GM21723 (cell line): ENCODE data around the gene SCD5.

ENCODE experiments used
- ATAC-seq: cut with Tn5 transposase; IDR thresholded peaks from one replicate; pipeline ENCODE4 v1.9.1; 2021; ENCODE audit warnings: mild to moderate bottlenecking, moderate library complexity; ENCODE audit not compliant: unreplicated experiment

Gene SCD5

DNA sequence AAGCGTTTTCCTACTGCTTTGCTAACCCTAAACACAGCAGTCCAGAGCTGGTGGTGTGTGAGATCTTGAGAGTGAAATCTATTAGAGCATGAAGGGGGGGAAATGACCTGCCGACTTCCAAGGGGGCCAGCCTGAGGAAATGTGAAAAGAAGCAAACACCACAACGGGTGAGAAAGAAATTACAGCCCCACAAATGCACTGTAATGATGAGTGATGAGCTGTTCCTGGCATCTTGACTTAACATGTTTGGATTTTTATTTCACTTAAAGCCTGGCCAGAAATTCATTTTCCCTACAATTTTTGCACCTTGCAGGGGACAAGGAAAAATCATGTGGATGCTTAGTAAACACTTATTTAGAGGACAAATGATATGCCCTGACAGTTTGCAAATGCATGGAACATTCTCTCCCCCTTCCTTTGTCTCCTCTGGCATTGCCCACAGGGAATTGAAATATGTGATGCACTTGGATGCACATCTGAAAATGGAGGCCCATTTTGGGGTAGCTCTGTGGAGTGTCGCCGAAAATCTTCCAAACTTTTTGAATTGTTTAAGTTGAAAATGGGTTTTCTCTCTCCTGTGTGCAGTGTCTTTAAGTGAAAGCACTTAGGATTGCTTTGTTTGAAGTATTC is 152.5 kb downstream of the SCD5 start:
- ATAC-seq, result no peak

DNA sequence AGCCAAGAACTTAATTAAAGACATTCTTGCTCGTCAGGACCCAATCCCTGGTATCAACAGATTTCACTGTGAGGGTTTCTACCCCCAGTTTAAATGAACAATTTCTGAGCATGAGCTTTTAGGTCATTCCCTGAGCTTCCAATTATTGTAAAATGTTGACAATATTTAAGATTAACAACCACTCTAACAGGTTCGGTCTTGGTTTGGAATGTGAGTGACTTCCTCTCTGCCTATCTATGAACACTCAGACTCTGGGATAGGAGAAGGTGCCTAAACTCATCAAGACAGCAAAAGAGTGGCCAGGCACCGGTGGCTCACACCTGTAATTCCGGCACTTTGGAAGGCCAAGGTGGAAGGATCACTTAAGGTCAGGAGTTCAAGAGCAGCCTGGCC is 153.9 kb downstream of the SCD5 start:
- no peak for ATAC-seq

DNA sequence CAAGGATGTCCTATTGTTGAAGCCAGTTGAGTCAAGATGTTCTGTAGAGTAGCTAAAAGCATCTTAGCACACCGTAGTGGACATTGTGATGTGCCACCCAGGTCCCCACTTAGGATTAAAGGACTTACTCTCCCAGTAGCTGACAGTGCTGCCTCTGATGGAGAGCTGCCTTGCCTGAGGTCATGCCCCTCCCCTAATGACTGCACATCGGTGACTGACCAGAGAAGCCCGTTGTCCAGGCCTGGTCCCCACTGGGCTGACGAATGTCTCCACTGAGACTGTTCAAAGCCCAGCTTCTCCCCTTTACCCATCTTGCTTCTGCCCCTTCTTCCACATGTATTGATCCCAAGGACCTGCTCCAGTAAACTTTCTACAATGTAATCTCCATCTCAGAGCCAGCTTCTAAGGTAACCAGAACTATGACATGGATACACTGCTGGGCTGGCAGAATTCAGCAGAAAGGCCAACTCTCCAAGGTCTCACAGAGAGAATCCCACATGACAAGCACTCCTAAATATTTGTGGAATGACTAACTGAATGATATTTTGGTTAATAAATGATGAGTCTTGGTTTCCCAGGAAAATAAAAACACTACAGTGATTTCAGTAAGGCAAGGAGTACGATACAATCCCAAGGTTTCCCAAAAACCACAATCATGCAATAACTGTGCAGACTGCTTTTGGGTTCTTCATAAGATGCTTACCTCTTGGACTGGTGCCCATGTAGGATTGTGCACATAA is 154.4 kb downstream of the SCD5 start:
- no peak for ATAC-seq

DNA sequence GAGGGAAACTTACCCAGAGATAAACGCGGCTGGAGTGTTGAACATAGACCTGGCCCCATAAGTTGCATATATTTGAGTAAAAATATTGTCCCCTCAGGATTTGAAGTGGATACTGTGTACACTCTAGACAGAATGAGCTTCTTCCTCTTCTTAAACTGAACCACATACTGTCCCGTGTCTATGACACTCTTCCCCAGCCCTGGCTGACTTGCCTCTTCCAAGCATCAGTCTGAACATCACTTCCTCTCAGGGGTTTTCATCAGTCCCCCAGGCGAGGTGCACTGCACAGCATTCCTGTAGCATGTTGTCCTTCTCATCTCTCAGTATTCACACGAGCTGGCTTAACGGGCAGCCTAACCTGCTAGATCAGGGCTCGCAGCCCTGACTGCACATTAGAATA is 156.3 kb downstream of the SCD5 start:
- no peak for ATAC-seq

DNA sequence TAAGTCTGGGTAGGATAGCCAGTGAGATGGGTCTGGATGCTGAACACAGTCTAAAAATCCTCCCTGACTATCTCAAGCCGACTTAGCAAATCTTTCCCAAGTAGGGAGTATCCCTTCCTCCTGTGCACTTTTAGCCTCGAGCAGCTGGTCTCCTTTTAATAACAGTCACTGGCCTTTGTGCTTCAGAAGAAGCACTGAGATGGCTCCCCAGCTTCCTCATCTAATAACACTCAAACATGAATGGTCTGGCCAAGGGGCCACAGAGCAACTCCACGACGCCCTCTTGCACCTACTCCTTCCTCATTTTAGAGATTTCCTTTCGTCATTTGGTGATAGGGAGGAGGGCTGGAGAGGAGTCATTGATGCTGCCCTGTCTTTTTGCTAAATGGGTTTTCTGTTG is 158.1 kb downstream of the SCD5 start:
- no peak for ATAC-seq

DNA sequence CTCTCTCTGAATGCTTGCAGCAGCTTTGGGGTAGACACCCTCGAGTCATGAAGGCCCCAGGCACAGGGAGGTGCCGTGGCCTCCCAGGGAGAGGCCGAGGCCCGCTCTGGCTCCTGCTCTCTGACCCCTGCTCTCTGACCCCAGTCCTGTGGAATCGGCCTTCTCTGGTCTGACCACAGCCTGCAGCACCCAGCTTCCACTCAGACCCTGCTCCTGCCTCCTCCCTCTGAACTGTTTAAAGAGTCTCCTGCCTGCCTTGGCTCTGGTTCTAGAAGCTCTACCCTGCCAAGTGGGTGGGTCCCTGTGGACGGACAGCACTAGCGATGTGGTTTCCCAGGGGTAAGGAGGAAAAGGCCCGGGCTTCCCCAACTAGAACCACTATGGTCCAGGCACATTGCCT is 158.6 kb downstream of the SCD5 start:
- ATAC-seq, result no peak

DNA sequence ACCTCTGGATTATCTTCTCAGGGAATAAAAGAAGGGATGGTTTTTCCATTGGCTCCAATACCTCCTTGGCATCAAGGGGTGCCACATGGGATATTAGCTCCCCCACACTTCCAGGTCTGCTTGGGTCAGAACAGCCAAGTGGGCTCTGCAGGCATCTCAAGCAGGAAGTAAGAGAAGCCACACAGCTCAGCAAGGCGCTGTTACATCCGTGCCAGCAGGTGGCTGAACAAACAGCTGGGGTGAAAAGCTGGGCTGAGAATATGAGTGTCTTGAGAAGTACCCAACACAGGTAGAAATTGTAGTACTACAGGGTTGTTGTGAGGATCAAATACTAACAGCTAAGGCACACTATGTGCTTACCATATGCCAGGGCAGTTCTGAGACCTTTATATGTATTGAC is 160.1 kb downstream of the SCD5 start:
- ATAC-seq, result no peak

DNA sequence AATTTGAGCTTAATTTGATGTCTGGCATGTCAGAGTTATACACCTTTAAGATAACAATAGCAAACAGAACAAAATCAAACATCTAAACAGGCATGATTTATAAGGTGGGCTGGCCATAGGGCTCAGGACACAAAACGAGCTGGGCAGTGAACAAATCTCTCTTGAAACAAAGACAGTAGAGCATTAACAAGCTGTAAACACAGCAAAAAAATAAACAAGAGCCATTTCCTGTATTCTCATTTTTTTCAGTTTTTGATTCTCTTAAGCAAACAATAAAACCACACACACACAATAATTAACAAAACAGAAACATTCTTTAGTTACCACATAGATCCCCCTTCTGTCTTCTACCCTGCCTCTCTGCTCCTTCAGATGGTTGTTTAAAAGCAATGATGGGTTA is 168.5 kb downstream of the SCD5 start:
- ATAC-seq, result no peak

DNA sequence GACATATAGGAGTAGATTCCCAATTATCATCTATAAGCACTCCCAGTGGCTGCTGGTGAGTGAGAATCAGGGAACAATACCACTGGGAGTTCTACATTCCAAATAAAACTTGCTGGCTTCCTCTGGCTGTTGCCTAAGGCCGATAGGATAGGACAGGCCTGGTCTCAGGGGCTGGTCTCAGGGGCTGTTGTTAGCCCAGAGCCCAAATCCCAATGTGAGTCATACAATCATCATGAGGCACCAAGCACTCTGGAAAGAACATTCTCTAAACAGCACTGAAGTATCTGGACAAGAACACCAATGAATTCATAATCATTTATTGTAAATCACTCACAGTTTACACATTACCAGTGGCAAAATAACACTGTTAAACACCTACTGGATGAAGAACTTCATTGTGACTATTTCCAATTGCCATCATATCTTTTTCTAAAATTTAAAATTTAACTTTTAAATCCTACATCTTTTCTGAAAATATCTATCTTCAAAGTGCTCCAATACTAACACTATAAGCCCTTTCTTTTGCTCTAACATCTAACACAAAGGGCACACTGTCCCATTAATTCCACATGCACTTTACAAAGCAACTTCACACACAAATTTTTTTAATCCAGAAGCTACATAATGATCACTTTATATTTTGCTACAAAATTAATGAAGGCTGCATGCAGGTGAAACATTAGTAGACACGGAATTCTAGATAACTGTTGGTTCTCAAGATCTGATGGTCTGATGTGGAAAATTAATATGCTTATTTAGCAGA is 169.2 kb downstream of the SCD5 start:
- ATAC-seq, result no peak

DNA sequence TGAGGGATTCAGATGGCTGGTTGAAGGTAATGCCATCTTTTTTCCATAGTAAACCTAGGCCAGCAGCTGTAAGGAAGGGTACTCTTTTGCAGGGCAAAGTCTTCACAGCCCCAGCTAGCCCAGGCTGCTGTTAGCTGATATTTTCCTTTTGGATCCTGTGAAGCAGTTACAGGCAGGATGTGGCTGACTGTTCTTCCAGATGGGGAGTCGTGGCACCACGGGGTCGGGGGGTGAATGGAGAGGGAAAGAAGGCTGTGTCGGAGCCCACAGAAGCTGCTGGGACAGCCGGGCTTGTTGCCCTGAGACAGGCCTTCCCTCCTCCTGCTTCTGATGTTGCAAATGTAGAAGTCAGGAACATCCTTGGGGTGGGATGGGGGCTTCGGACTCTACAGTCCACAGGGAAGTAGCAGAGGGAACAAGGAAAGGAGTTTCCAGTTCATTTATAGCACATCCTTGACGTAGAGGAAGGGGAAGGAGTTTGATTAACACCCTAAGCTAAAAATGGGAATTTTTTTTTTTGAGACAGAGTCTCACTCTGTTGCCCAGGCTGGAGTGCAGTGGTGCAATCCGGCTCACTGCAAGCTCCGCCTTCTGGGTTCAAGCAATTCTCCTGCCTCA is 172.2 kb downstream of the SCD5 start:
- ATAC-seq, result no peak

DNA sequence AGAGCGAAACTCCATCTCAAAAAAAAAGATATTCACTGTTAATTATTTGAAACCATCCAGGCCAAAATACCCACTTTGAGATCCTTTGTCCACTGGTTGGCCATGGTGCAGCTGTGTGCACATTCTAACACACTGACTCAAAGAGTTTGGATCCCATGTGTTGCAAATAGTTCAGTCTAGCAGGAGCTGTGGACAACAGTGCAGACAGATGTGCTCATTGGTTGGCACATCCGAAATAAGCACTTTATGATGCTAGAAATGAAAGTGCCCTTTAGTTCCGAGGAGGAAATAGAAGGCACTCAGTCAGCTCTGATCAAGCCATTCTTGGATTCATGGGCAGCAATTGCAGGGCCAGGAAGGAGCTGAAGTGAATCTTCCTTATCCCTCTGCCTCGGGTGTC is 173.8 kb downstream of the SCD5 start:
- ATAC-seq, result no peak

DNA sequence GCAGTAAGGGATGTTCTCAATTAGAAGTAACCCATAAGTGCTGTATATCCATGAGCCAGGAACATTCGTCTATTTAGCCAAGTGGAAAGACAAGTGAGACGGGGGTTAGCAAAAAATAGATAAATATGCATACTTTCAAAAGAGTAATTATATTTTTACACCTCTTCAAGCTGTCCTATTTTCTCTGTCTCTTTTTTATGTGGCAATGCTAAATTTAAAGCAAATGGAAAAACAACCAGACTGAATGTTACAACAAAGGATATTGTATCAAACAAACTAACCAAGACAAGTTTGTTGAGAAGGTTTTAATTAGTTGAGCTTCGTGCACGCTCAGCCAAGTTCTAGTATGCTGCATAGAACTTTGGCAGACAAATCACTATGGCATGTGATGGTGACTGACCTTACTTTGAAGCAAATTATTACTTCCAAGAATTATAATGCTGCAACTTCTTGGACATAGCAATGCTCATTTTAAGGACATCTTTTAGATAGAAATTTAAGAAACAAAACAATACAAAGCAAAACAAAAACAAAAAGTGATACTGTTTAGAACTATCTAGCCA is 175.4 kb downstream of the SCD5 start:
- ATAC-seq, result no peak

DNA sequence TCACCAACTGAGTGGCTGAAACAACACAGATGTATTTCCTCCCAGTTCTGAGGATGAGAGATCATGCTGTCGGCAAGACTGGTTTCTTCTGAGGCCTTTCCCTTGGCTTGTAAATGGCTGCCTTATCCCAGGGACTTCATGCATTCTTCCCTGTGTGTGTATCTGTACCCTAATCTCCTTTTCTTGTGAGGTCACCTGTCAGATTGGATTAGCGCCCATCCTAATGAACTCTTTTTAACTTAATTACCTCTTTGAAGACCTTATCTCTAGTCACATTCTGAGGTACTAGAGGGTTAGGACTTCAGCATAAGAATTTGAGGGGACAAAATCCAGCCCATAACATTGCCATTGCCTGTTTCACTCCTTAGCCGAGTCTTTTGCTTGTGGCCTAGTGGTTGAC is 177.3 kb downstream of the SCD5 start:
- ATAC-seq, result no peak

DNA sequence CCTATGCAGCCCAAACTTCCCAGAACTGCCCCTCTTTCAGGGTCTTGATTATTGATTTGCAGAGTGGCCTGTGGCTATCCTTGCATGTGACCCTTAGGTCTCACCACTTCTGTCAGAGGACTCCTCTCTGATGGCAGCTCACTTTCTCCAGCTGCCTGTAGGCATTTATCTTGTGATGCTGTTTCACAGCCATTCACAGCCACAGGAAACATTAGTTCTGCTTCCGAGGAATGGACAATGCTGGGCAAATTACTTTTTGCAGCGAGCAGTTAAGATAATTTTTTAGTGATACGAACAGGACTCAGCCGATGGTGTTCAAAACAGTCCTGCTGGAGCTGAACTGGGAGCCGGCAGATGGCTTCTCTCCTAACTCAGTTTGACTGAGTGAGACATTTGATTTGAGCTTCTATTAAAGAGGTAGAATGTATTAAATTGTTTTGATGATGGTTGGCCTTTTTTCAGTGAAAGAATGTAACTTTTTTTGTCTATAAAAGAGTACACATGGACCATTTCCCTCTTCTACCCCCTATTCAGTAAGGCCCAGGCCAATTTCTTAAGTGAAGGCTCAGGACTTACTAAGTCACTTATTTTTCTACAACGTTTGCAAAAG is 178.4 kb downstream of the SCD5 start:
- no peak for ATAC-seq

DNA sequence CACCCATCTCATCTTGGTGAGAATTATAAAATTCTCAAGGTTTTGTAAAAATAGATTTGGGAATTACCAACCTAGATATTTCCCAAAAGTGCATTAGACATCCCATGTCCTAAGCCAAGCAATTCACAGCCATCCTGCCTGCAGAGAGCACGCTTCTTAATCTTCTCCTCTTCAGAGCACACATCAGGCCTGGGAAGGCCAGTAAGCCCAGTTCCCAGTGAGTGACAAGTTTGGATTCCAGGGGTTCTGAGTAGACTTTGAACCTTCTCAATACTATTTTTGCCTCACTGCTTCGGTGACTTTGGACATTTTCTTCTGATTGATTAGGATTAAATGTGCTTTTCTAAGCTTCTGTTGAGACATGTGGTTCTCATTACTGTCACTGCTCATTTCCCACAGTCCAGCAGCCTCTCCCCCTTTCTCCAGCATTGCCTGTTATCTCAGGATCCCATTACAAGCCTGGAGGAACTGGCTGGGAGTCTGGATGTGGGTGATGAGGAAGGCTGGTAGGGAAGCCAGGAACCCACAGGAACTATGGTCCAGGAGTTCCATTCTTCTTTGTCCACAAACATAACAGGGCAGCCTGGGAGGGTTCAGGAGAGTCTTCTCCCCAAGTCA is 180.4 kb downstream of the SCD5 start:
- no peak for ATAC-seq

DNA sequence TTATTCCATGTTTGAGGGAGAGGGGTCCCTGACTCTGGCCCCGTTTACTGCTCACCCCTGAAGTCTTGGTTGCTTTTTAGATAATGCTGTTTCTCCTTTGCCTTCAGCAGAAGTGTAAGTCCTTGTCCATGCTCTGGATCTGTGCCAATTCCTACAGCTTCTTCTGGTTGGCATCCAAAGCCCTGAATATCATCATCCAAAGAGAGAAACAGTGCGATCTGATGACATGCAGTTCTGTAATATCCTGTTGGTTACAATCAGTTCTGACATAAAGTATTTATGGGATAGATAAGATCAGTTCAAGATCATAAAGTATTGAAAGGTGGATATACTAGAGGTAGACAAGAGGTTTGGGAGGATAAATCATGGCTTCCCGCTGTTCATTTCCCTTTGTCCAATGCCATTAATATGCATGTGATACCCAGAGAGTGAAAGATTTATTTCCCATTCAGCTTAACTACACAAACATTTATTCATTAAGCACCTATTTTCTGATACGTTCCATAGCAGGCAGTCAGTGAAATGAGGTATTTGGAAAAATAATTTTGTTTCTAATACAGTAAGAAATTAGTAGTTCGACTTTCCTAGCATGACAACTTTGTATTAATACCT is 183.7 kb downstream of the SCD5 start:
- no peak for ATAC-seq

DNA sequence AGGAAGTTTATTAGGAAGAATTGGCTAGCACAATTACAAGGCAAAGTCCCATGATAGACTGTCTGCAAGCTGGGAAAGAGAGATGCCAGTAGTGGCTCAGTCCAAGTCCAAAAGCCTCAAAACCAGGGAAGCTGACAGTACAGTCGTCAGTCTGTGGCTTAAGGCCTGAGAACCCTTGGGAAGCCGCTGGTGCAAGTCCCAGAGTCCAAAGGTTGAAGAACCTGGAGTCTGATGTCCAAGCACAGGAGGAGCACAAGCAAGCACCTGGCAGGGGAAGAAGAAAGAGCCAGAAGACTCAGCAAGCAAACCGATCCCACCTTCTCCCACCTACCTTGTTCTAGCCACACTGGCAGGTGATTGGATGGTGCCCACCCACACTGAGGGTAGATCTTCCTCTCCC is 185.5 kb downstream of the SCD5 start:
- ATAC-seq, result no peak

DNA sequence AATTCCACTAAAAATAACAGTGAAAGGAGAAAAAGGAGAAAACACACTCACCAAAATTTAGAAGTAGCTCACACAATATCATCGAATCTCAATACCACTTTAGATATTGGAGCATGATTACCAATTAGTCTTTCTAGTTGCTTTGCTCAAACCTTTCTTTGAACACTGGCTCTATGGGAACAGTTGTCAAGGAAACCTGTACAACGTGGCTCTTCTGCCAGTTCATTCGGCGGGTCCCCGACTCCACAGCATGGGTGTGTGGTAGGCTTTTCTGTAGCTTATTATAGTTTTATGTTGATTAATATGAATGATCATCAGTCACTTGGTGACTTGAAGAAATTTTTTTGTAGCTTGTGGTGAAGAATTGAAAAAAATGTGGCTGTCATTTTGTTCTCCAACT is 186.6 kb downstream of the SCD5 start:
- no peak for ATAC-seq

DNA sequence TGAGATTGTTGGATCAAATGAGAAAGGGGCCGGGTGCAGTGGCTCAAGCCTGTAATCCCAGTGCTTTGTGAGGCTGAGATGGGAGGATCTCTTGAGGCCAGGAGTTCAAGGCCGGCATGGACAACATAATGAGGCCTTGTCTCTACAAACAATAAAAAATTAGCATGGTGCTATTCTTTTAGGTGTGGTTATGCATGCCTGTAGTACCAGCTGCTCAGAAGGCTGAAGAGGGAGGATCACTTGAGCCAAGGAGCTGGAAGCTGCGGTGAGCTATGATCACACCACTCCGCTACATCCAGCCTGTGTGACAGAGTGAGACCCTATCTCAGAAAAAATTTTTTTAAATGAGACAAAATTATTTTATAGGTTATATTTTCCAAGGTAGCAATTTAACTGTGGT is 187.1 kb downstream of the SCD5 start:
- ATAC-seq, result no peak

DNA sequence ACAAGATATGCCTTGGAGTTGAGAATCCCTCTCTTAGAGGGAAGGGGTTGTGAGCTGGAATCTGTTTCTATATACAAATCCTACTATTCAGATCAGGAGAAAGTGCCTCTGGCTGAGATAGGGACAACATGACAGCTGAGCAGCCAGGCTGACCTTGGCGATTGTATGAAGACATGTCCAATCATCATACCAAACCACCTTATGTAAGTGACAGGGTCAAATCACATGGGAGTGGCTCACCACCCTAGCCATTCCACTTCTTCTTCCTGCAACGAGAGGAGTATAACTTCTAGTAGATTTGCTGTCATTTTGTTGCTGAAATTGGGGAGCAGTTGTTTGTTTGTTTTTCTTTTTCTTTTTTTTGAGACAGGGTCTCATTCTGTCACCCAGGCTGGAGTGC is 188.6 kb downstream of the SCD5 start:
- ATAC-seq, result no peak
